ENCODE measurements around the gene RPS21. TPM values are rescaled to one million over a fixed set of nuclear protein-coding genes. Genes with fewer than 3 reads are reported as not detected.

The RPS21 gene
- total and polyA plus RNA-seq, 2 of the 13 experiments (the other 11 are each of a cell fraction or from before 2014, with no cell fraction given): 2,647 to 11,063 TPM

DNA sequence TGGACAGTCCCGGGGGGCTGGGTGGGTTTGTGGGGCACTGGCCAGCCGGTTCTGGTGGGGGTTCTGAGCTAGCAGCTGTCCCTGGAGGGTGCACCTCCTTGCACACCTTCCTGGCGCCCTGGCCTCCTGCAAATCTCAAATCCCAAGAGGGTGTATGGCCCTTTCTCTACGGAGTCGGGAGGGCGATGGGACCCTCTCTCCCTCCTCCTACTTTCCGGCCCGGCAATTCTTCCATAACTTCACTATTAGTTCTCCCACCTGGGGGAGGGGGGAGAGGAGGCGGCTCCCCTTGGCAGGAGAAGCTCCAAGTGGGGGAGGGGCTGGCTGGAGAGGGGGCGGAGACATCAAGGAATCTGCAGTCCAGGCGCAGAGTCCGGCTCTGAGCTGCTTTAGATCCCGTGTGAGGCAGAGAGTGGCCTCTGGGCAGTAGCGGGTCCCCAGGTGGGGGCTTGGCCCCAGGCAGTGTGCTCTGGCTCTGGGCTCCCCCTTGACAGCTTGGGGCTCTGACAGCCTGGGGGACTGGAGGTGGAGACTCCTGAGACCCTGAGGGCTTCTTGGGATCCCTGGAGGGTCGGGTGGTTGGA is 18.4 kb upstream of the RPS21 start (continued):
- TF ChIP-seq, protein P1, sequence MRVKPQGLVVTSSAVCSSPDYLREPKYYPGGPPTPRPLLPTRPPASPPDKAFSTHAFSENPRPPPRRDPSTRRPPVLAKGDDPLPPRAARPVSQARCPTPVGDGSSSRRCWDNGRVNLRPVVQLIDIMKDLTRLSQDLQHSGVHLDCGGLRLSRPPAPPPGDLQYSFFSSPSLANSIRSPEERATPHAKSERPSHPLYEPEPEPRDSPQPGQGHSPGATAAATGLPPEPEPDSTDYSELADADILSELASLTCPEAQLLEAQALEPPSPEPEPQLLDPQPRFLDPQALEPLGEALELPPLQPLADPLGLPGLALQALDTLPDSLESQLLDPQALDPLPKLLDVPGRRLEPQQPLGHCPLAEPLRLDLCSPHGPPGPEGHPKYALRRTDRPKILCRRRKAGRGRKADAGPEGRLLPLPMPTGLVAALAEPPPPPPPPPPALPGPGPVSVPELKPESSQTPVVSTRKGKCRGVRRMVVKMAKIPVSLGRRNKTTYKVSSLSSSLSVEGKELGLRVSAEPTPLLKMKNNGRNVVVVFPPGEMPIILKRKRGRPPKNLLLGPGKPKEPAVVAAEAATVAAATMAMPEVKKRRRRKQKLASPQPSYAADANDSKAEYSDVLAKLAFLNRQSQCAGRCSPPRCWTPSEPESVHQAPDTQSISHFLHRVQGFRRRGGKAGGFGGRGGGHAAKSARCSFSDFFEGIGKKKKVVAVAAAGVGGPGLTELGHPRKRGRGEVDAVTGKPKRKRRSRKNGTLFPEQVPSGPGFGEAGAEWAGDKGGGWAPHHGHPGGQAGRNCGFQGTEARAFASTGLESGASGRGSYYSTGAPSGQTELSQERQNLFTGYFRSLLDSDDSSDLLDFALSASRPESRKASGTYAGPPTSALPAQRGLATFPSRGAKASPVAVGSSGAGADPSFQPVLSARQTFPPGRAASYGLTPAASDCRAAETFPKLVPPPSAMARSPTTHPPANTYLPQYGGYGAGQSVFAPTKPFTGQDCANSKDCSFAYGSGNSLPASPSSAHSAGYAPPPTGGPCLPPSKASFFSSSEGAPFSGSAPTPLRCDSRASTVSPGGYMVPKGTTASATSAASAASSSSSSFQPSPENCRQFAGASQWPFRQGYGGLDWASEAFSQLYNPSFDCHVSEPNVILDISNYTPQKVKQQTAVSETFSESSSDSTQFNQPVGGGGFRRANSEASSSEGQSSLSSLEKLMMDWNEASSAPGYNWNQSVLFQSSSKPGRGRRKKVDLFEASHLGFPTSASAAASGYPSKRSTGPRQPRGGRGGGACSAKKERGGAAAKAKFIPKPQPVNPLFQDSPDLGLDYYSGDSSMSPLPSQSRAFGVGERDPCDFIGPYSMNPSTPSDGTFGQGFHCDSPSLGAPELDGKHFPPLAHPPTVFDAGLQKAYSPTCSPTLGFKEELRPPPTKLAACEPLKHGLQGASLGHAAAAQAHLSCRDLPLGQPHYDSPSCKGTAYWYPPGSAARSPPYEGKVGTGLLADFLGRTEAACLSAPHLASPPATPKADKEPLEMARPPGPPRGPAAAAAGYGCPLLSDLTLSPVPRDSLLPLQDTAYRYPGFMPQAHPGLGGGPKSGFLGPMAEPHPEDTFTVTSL (CRISPR knock-in tag; IDR thresholded peaks at IDR 0.05; ENCODE audit: borderline replicate concordance): no peak
- no peak for TF ChIP-seq GPN1 (CRISPR knock-in tag; IDR thresholded peaks at IDR 0.05; ENCODE audit: borderline replicate concordance)
- TF ChIP-seq, protein P2, sequence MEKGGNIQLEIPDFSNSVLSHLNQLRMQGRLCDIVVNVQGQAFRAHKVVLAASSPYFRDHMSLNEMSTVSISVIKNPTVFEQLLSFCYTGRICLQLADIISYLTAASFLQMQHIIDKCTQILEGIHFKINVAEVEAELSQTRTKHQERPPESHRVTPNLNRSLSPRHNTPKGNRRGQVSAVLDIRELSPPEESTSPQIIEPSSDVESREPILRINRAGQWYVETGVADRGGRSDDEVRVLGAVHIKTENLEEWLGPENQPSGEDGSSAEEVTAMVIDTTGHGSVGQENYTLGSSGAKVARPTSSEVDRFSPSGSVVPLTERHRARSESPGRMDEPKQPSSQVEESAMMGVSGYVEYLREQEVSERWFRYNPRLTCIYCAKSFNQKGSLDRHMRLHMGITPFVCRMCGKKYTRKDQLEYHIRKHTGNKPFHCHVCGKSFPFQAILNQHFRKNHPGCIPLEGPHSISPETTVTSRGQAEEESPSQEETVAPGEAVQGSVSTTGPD (CRISPR knock-in tag; IDR thresholded peaks at IDR 0.05): no peak
- no peak for TF ChIP-seq ZNF382 (CRISPR knock-in tag; IDR thresholded peaks at IDR 0.05; ENCODE audit: borderline replicate concordance)
- no peak for TF ChIP-seq ZNF816 (CRISPR knock-in tag; IDR thresholded peaks at IDR 0.05; ENCODE audit: borderline replicate concordance)
- no peak for TF ChIP-seq ZNF329 (CRISPR knock-in tag; IDR thresholded peaks at IDR 0.05; ENCODE audit: low read depth)
- TF ChIP-seq ZNF547 (CRISPR knock-in tag; IDR thresholded peaks at IDR 0.05): no peak
- peak; percentile 70; the same call in 1 of the 2 replicates for TF ChIP-seq PITX1 (CRISPR knock-in tag; IDR thresholded peaks at IDR 0.05)
- no peak for TF ChIP-seq KLF6 (CRISPR knock-in tag; IDR thresholded peaks at IDR 0.05)
- no peak; the same call in 1 of the 2 replicates for TF ChIP-seq ZBTB7A (CRISPR knock-in tag; IDR thresholded peaks at IDR 0.05)
- TF ChIP-seq, protein P3, sequence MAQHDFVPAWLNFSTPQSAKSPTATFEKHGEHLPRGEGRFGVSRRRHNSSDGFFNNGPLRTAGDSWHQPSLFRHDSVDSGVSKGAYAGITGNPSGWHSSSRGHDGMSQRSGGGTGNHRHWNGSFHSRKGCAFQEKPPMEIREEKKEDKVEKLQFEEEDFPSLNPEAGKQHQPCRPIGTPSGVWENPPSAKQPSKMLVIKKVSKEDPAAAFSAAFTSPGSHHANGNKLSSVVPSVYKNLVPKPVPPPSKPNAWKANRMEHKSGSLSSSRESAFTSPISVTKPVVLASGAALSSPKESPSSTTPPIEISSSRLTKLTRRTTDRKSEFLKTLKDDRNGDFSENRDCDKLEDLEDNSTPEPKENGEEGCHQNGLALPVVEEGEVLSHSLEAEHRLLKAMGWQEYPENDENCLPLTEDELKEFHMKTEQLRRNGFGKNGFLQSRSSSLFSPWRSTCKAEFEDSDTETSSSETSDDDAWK (CRISPR knock-in tag; IDR thresholded peaks at IDR 0.05): no peak
- TF ChIP-seq PRMT3 (CRISPR knock-in tag; IDR thresholded peaks at IDR 0.05; ENCODE audit: borderline replicate concordance, low read depth): no peak; the same call in 1 of the 2 replicates
- TF ChIP-seq, protein P4, sequence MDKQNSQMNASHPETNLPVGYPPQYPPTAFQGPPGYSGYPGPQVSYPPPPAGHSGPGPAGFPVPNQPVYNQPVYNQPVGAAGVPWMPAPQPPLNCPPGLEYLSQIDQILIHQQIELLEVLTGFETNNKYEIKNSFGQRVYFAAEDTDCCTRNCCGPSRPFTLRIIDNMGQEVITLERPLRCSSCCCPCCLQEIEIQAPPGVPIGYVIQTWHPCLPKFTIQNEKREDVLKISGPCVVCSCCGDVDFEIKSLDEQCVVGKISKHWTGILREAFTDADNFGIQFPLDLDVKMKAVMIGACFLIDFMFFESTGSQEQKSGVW (CRISPR knock-in tag; IDR thresholded peaks at IDR 0.05; ENCODE audit: borderline replicate concordance): no peak
- TF ChIP-seq MAF1 (CRISPR knock-in tag; IDR thresholded peaks at IDR 0.05; ENCODE audit: borderline replicate concordance): no peak
- no peak for TF ChIP-seq ZNF562 (CRISPR knock-in tag; IDR thresholded peaks at IDR 0.05; ENCODE audit: borderline replicate concordance)
- TF ChIP-seq ZNF383 (CRISPR knock-in tag; IDR thresholded peaks at IDR 0.05; ENCODE audit: borderline replicate concordance): no peak
- TF ChIP-seq, protein P5, sequence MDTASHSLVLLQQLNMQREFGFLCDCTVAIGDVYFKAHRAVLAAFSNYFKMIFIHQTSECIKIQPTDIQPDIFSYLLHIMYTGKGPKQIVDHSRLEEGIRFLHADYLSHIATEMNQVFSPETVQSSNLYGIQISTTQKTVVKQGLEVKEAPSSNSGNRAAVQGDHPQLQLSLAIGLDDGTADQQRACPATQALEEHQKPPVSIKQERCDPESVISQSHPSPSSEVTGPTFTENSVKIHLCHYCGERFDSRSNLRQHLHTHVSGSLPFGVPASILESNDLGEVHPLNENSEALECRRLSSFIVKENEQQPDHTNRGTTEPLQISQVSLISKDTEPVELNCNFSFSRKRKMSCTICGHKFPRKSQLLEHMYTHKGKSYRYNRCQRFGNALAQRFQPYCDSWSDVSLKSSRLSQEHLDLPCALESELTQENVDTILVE (CRISPR knock-in tag; IDR thresholded peaks at IDR 0.05): 0 out of 2 replicates have a peak, but pooled peaks have one; percentile 5

Data from HepG2 (cell line).